CD14-positive monocyte (primary cell): ENCODE data around the gene CD81. TPM values are rescaled to one million over a fixed set of nuclear protein-coding genes. Genes with fewer than 3 reads are reported as not detected.

ENCODE experiments used
- DNase-seq, 3 donors: peaks; one replicate each; pipeline ENCODE4 v3.0.0-alpha.2; 2011 to 2022
- H2AFZ ChIP-seq: 2 replicates; pipeline ENCODE4 v1.6.0; 2012; ENCODE audit warnings: mild to moderate bottlenecking, low read depth, low read length, inconsistent platforms; ENCODE audit not compliant: insufficient read depth, poor library complexity, severe bottlenecking
- H3K27ac ChIP-seq, 2 donors: 1 replicate in 1 of 2; 2 replicates in 1 of 2; pipeline ENCODE4 v1.5.1; 2012 to 2013; ENCODE audit warnings: low read length in 2 of 2, control low read depth in 1 of 2, inconsistent platforms in 1 of 2, low read depth in 1 of 2, mild to moderate bottlenecking in 1 of 2
- H3K27me3 ChIP-seq, 2 donors: one replicate each; pipeline versions ENCODE4 v1.6.0 to v1.6.1; 2011 to 2013; ENCODE audit warnings: low read length in 2 of 2; ENCODE audit not compliant: control insufficient read depth in 2 of 2, insufficient read depth in 2 of 2
- H3K36me3 ChIP-seq, 2 donors: replicated peaks in 1 of 2; 1 replicate in 1 of 2; 2 replicates in 1 of 2; pipeline versions ENCODE4 v1.5.1 to v1.6.1; 2012 to 2013; ENCODE audit warnings: low read length in 2 of 2, control low read depth in 1 of 2, inconsistent platforms in 1 of 2, mild to moderate bottlenecking in 1 of 2; ENCODE audit not compliant: insufficient read depth in 2 of 2, control insufficient read depth in 1 of 2
- H3K4me1 ChIP-seq, 2 donors: 1 replicate in 1 of 2; 2 replicates in 1 of 2; pipeline versions ENCODE4 v1.5.1 to v1.6.1; 2012 to 2013; ENCODE audit warnings: low read length in 2 of 2, control low read depth in 1 of 2, inconsistent platforms in 1 of 2, mild to moderate bottlenecking in 1 of 2, moderate library complexity in 1 of 2; ENCODE audit not compliant: insufficient read depth in 2 of 2, control insufficient read depth in 1 of 2
- H3K4me2 ChIP-seq: replicated peaks from 2 replicates; pipeline ENCODE3; 2012; ENCODE audit warnings: low read length, moderate library complexity, mild to moderate bottlenecking; ENCODE audit not compliant: poor library complexity, severe bottlenecking; ENCODE audit errors: extremely low read depth
- H3K4me3 ChIP-seq, 3 experiments: fragments of 200-600 bp in 1 of 3; sonication (generic) in 1 of 3; replicated peaks in 1 of 3; 1 replicate in 2 of 3; 2 replicates in 1 of 3; pipeline ENCODE4 v1.5.1; 2011 to 2013; ENCODE audit warnings: low read length in 3 of 3, mild to moderate bottlenecking in 3 of 3, control low read depth in 2 of 3, low read depth in 2 of 3, inconsistent platforms in 1 of 3, moderate library complexity in 1 of 3
- H3K79me2 ChIP-seq: 2 replicates; pipeline ENCODE4 v1.6.0; 2012; ENCODE audit warnings: mild to moderate bottlenecking, control low read depth, inconsistent platforms, low read length, moderate library complexity; ENCODE audit not compliant: insufficient read depth
- H3K9ac ChIP-seq: 2 replicates; pipeline ENCODE4 v1.6.0; 2017; ENCODE audit warnings: low read length, mild to moderate bottlenecking; ENCODE audit not compliant: insufficient read depth, poor library complexity, severe bottlenecking
- H3K9me3 ChIP-seq, 2 donors: replicated peaks in 1 of 2; 1 replicate in 1 of 2; 2 replicates in 1 of 2; pipeline versions ENCODE4 v1.5.1 to v1.6.1; 2012 to 2013; ENCODE audit warnings: low read length in 2 of 2, control low read depth in 1 of 2; ENCODE audit not compliant: control insufficient read depth in 1 of 2, insufficient read depth in 1 of 2
- H4K20me1 ChIP-seq: 2 replicates; pipeline ENCODE4 v1.6.0; 2012; ENCODE audit warnings: mild to moderate bottlenecking, low read length, control low read depth, moderate library complexity; ENCODE audit not compliant: insufficient read depth
- H3K27ac Mint-ChIP-seq, 7 donors: one replicate each; pipeline ENCODE4 v1.8.0; 2020; ENCODE audit warnings: mild to moderate bottlenecking in 7 of 7, mixed read lengths in 7 of 7, moderate library complexity in 6 of 7, inconsistent platforms in 2 of 7
- H3K27me3 Mint-ChIP-seq, 3 donors: one replicate each; pipeline ENCODE4 v1.8.0; 2021 to 2022; ENCODE audit warnings: low read depth in 3 of 3, mild to moderate bottlenecking in 3 of 3, mixed read lengths in 3 of 3, moderate library complexity in 3 of 3, inconsistent platforms in 1 of 3
- H3K36me3 Mint-ChIP-seq, 2 donors: one replicate each; pipeline ENCODE4 v1.8.0; 2020; ENCODE audit warnings: mixed read lengths in 2 of 2, inconsistent platforms in 1 of 2, mild to moderate bottlenecking in 1 of 2
- H3K4me1 Mint-ChIP-seq: one replicate; pipeline ENCODE4 v1.8.0; 2020; ENCODE audit warnings: mild to moderate bottlenecking, mixed read lengths
- H3K4me3 Mint-ChIP-seq, 2 donors: one replicate each; pipeline ENCODE4 v1.8.0; 2020; ENCODE audit warnings: mild to moderate bottlenecking in 2 of 2, mixed read lengths in 2 of 2, moderate library complexity in 1 of 2
- H3K9me3 Mint-ChIP-seq, 7 donors: one replicate each; pipeline ENCODE4 v1.8.0; 2020 to 2022; ENCODE audit warnings: mixed read lengths in 7 of 7, mild to moderate bottlenecking in 6 of 7, moderate library complexity in 6 of 7, inconsistent platforms in 2 of 7
- WGBS: methylation state at CpG from one replicate; pipeline ENCODE4 v1.1.5; 2013; ENCODE audit warnings: missing lambda C conversion rate; ENCODE audit not compliant: insufficient coverage; 5-methylcytosine and 5-hydroxymethylcytosine counted together
- intact Hi-C, 2 donors: fragments of 100-400 bp; cut with micrococcal nuclease; formaldehyde crosslinking; loops; one replicate each; pipeline versions ENCODE4 v1.15.0 to v1.15.1; 2023
- polyA plus RNA-seq, 3 donors: library from polyadenylated mRNA; depleted of rRNA in 1 of 3; unstranded in 2 of 3; stranded (reverse) in 1 of 3; fragments of 300-500 nt in 2 of 3; fragments of >200 nt in 1 of 3; fragmentation: Illumina TruSeq in 2 of 3; gene quantifications; 1 replicate in 2 of 3; 2 replicates in 1 of 3; pipeline ENCODE4 v1.2.3, GENCODE V29; 2012 to 2021
- TF ChIP-seq, protein P1 (sequence below): fragments of 200-600 bp; IDR thresholded peaks from one replicate; pipeline ENCODE4 v1.8.0; 2022; ENCODE audit warnings: antibody characterized with exemption, mild to moderate bottlenecking

Gene CD81
- polyA plus RNA-seq, 3 donors = 3.2 to 74.9 (median 12.3) TPM

DNA sequence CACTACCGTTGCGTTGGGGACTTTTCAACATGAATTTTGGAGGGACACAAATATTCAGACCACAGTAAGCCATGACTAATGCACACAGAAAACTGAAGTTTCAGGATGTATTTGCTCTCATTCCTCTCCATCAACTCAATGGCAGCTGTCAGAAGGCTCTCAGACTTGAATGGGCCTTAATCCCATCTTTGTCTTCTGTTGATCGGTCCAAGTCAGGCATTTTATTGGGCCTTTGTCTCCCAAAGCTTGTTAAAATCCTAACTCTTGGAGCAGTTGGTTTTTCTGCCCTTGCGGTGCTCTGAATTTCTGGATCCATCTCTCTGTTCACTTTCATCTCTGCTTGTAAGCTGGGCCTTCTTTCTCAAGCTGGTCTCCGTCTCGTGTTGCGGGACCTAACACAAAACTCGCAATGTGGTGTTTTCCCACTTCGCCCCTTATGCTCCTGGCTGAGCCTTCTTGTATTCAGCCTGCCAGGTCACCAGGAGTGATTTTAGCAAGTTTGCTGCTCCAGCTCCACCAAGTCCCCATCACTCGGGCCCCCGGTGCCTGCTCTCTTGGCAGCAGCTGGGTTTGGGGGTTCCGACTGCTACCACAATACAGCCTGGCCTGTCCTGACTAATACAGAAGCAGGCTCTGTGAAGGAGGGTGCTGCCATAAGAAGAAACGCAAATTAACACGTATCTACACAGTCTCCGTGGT is 48.3 kb upstream of the CD81 start:
- peaks cover 16 to 46% (median 22%) of the 10 kb centered on the region in 3 donors for H3K27me3 Mint-ChIP-seq
- peaks cover 23 to 29% of the 10 kb centered on the region in 2 donors for H3K9me3 ChIP-seq
- intact Hi-C loops = no loop called here
- no peak overlapping the region for H3K9ac ChIP-seq
- no peaks in the 10 kb centered on the region for H3K79me2 ChIP-seq
- H3K4me3 Mint-ChIP-seq = peak overlapping the region in 1 of 2 donors; percentile 61
- H3K4me1 ChIP-seq = no peaks in the 10 kb centered on the region
- 95% methylated on average over 14 of the region's 15 CpGs for WGBS
- no peak overlapping the region for H2AFZ ChIP-seq
- H3K9me3 Mint-ChIP-seq = peaks cover 26 to 57% (median 44%) of the 10 kb centered on the region in 7 donors
- H3K4me1 Mint-ChIP-seq = no peaks in the 10 kb centered on the region
- no peak overlapping the region for H3K27ac Mint-ChIP-seq
- no peak for DNase-seq
- H4K20me1 ChIP-seq = no peaks in the 10 kb centered on the region
- H3K36me3 Mint-ChIP-seq = peaks cover 0 to 5% of the 10 kb centered on the region in 2 donors
- H3K27me3 ChIP-seq = peaks cover 0 to 7% of the 10 kb centered on the region in 2 donors
- H3K27ac ChIP-seq = no peak overlapping the region
- no peaks in the 10 kb centered on the region for H3K36me3 ChIP-seq
- TF ChIP-seq, protein P1, sequence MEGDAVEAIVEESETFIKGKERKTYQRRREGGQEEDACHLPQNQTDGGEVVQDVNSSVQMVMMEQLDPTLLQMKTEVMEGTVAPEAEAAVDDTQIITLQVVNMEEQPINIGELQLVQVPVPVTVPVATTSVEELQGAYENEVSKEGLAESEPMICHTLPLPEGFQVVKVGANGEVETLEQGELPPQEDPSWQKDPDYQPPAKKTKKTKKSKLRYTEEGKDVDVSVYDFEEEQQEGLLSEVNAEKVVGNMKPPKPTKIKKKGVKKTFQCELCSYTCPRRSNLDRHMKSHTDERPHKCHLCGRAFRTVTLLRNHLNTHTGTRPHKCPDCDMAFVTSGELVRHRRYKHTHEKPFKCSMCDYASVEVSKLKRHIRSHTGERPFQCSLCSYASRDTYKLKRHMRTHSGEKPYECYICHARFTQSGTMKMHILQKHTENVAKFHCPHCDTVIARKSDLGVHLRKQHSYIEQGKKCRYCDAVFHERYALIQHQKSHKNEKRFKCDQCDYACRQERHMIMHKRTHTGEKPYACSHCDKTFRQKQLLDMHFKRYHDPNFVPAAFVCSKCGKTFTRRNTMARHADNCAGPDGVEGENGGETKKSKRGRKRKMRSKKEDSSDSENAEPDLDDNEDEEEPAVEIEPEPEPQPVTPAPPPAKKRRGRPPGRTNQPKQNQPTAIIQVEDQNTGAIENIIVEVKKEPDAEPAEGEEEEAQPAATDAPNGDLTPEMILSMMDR = no peak
- no peak overlapping the region for H3K4me3 ChIP-seq
- no peak overlapping the region for H3K4me2 ChIP-seq

DNA sequence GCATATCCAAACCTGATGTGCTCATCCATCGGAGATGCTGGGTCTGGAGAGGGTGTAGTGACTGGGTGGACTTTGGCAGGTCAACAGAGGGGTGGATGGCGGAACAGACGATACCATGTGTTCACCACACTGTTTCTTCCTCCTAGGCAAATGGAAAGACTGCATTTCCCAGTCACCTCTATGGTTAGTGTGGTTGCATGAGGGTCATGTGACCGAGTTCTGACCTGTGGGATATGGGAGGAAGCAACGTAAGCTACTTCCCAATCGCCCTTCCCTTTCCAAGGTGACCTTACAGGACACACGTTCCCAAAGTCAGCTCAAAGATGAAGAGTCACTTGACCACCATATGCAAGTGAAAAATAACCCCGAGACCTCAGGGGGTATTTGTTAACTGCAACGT is 47.6 kb upstream of the CD81 start:
- 83% methylated on average over 5 of the region's 9 CpGs for WGBS
- Histone ChIP-seq H3K4me1 (no peaks in the 10 kb centered on the region), H3K27ac (no peak overlapping the region), H4K20me1 (no peaks in the 10 kb centered on the region), H3K4me2 (no peak overlapping the region), H2AFZ (no peak overlapping the region), H3K27me3 (peaks cover 0 to 7% of the 10 kb centered on the region in 2 donors), H3K36me3 (no peaks in the 10 kb centered on the region), H3K79me2 (no peaks in the 10 kb centered on the region), H3K9me3 (peaks cover 23 to 29% of the 10 kb centered on the region in 2 donors), H3K9ac (no peak overlapping the region), H3K4me3 (no peak overlapping the region)
- TF ChIP-seq, protein P1 = no peak
- Mint-ChIP-seq H3K27ac (peak overlapping the region in 1 of 7 donors; percentile 11), H3K27me3 (peaks cover 16 to 44% (median 22%) of the 10 kb centered on the region in 3 donors), H3K4me3 (peak overlapping the region in 1 of 2 donors; percentile 31), H3K4me1 (no peaks in the 10 kb centered on the region), H3K9me3 (peaks cover 25 to 51% (median 40%) of the 10 kb centered on the region in 7 donors), H3K36me3 (peaks cover 0 to 5% of the 10 kb centered on the region in 2 donors)
- no peak for DNase-seq
- intact Hi-C loops = no loop called here
